IMR-90 (cell line): ENCODE results near the gene AUTS2. TPM values are rescaled to one million over a fixed set of nuclear protein-coding genes. Genes with fewer than 3 reads are reported as not detected.

ENCODE experiments used
- ATAC-seq: fragments of 200-7000 bp; cut with Tn5 transposase; 2 replicates; pipeline ENCODE4 v1.9.1; 2020; ENCODE audit warnings: low read depth, mild to moderate bottlenecking, moderate library complexity
- BruUV-seq: library from RNA; stranded (reverse); fragments of 400-500 nt; replicated peaks from 2 replicates; lab custom pipeline; 2021; lab: Mats Ljungman, UMichigan
- CTCF ChIA-PET: fragments of 300-600 bp; formaldehyde crosslinking; extraction: SDS; loops from one replicate; lab custom pipeline; 2021; ENCODE audit warnings: antibody characterized with exemption; lab: Yijun Ruan, JAX
- POLR2A ChIA-PET: fragments of 300-600 bp; sonication (Branson Sonifier 250); formaldehyde crosslinking; loops from one replicate; lab custom pipeline; 2022; ENCODE audit warnings: antibody characterized with exemption; ENCODE audit not compliant: unreplicated experiment; lab: Charles Lee
- DNase-seq: peaks from one replicate; pipeline ENCODE4 v3.0.0; 2013
- H2AFZ ChIP-seq: replicated peaks from 2 replicates; pipeline ENCODE3; 2013; ENCODE audit warnings: low read length, mild to moderate bottlenecking; ENCODE audit not compliant: poor library complexity
- H2AK5ac ChIP-seq: 2 replicates; pipeline ENCODE4 v1.6.1; 2013; ENCODE audit warnings: low read depth, low read length, inconsistent platforms
- H2AK9ac ChIP-seq: replicated peaks from 2 replicates; pipeline ENCODE3; 2013; ENCODE audit warnings: mild to moderate bottlenecking, low read depth, low read length, moderate library complexity; ENCODE audit not compliant: poor library complexity
- H2BK120ac ChIP-seq: 2 replicates; pipeline ENCODE4 v1.6.1; 2013; ENCODE audit warnings: low read depth, low read length, inconsistent platforms
- H2BK15ac ChIP-seq: 3 replicates; pipeline ENCODE4 v1.6.1; 2013; ENCODE audit warnings: low read depth, low read length, inconsistent platforms
- H2BK20ac ChIP-seq: 2 replicates; pipeline ENCODE4 v1.6.1; 2013; ENCODE audit warnings: low read depth, mild to moderate bottlenecking, inconsistent platforms, low read length, moderate library complexity
- H2BK5ac ChIP-seq: 2 replicates; pipeline ENCODE4 v1.6.1; 2013; ENCODE audit warnings: mild to moderate bottlenecking, low read depth, low read length, inconsistent platforms; ENCODE audit not compliant: poor library complexity, severe bottlenecking
- H3K14ac ChIP-seq: replicated peaks from 2 replicates; pipeline ENCODE4 v1.6.1; 2013; ENCODE audit warnings: low read depth, low read length, inconsistent platforms
- H3K18ac ChIP-seq: 2 replicates; pipeline ENCODE4 v1.6.1; 2013; ENCODE audit warnings: low read depth, low read length, control low read depth
- H3K23ac ChIP-seq: 2 replicates; pipeline ENCODE4 v1.6.1; 2013; ENCODE audit warnings: low read depth, low read length, inconsistent platforms
- H3K27ac ChIP-seq: 2 replicates; pipeline ENCODE4 v1.5.1; 2013; ENCODE audit warnings: mild to moderate bottlenecking, control low read depth, low read length; ENCODE audit not compliant: insufficient read depth
- H3K27me3 ChIP-seq: 2 replicates; pipeline ENCODE4 v1.6.1; 2013; ENCODE audit warnings: low read length; ENCODE audit not compliant: control insufficient read depth, insufficient read depth
- H3K36me3 ChIP-seq: 2 replicates; pipeline ENCODE4 v1.6.1; 2013; ENCODE audit warnings: low read length, mixed read lengths; ENCODE audit not compliant: control insufficient read depth, insufficient read depth
- H3K4ac ChIP-seq: 2 replicates; pipeline ENCODE4 v1.6.1; 2013; ENCODE audit warnings: low read depth, low read length, inconsistent platforms
- H3K4me1 ChIP-seq: 2 replicates; pipeline ENCODE4 v1.6.1; 2013; ENCODE audit warnings: low read length, mixed read lengths; ENCODE audit not compliant: control insufficient read depth, insufficient read depth
- H3K4me2 ChIP-seq: 2 replicates; pipeline ENCODE4 v1.6.1; 2013; ENCODE audit warnings: low read depth, mild to moderate bottlenecking, control low read depth, low read length, moderate library complexity
- H3K4me3 ChIP-seq: 2 replicates; pipeline ENCODE4 v1.5.1; 2013; ENCODE audit warnings: low read depth, mild to moderate bottlenecking, control low read depth, low read length, moderate library complexity; ENCODE audit not compliant: insufficient read depth
- H3K56ac ChIP-seq: 2 replicates; pipeline ENCODE4 v1.6.1; 2013; ENCODE audit warnings: low read length, inconsistent platforms; ENCODE audit not compliant: insufficient read depth; ENCODE audit errors: extremely low read depth
- H3K79me1 ChIP-seq, 2 experiments: 2 replicates each; pipeline ENCODE4 v1.6.1; 2013; ENCODE audit warnings: low read length in 2 of 2, inconsistent platforms in 1 of 2, low read depth in 1 of 2
- H3K9ac ChIP-seq: 2 replicates; pipeline ENCODE4 v1.6.1; 2013; ENCODE audit warnings: low read depth, low read length, control low read depth
- H3K9me1 ChIP-seq: 2 replicates; pipeline ENCODE4 v1.6.1; 2013; ENCODE audit warnings: low read length, inconsistent platforms; ENCODE audit not compliant: insufficient read depth
- H3K9me3 ChIP-seq: 2 replicates; pipeline ENCODE4 v1.6.1; 2013; ENCODE audit warnings: low read length; ENCODE audit not compliant: control insufficient read depth, insufficient read depth
- H4K20me1 ChIP-seq: 2 replicates; pipeline ENCODE4 v1.6.1; 2013; ENCODE audit warnings: low read length, inconsistent platforms; ENCODE audit not compliant: insufficient read depth
- H4K5ac ChIP-seq: 2 replicates; pipeline ENCODE4 v1.6.1; 2013; ENCODE audit warnings: mild to moderate bottlenecking, low read depth, low read length, control low read depth
- H4K8ac ChIP-seq, 2 experiments: 2 replicates each; pipeline ENCODE4 v1.6.1; 2013; ENCODE audit warnings: low read depth in 2 of 2, low read length in 2 of 2, control low read depth in 1 of 2, inconsistent platforms in 1 of 2
- H4K91ac ChIP-seq: 2 replicates; pipeline ENCODE4 v1.6.1; 2013; ENCODE audit warnings: low read depth, low read length, inconsistent platforms; ENCODE audit not compliant: insufficient read depth
- ELK1 ChIP-seq: fragments of 150-350 bp; IDR thresholded peaks from 2 replicates; pipeline ENCODE4 v1.6.1; 2016; ENCODE audit warnings: low read depth, mild to moderate bottlenecking, low read length, moderate library complexity, borderline replicate concordance
- RFX5 ChIP-seq: IDR thresholded peaks from 2 replicates; pipeline ENCODE4 v1.8.0; 2012; ENCODE audit warnings: low read depth, mild to moderate bottlenecking, low read length, moderate library complexity
- SMC3 ChIP-seq: fragments of 150-350 bp; IDR thresholded peaks from 2 replicates; pipeline ENCODE4 v1.6.1; 2016; ENCODE audit warnings: low read depth, mild to moderate bottlenecking, antibody characterized with exemption, low read length, moderate library complexity
- WGBS, 2 experiments: methylation state at CpG; one replicate each; pipeline versions ENCODE4 v1.1.5 to v1.1.7; 2013; ENCODE audit warnings: missing lambda C conversion rate in 2 of 2; ENCODE audit not compliant: insufficient read length in 1 of 2; ENCODE audit errors: extremely low coverage in 2 of 2; 5-methylcytosine and 5-hydroxymethylcytosine counted together
- dilution Hi-C: fragments of 300-500 bp; cut with HindIII; formaldehyde crosslinking; loops from one replicate; pipeline ENCODE4 v1.14.3; 2018; ENCODE audit warnings: low sequenced_read_pairs; ENCODE audit not compliant: unreplicated experiment
- in situ Hi-C: fragments of 300-500 bp; cut with MboI; formaldehyde crosslinking; loops from 3 replicates; pipeline ENCODE4 v1.14.3; 2019; ENCODE audit warnings: low sequenced_read_pairs, inconsistent platforms, mixed read lengths
- intact Hi-C: fragments of 100-400 bp; cut with micrococcal nuclease; formaldehyde crosslinking; loops from 2 replicates; pipeline ENCODE4 v1.10.0; 2022
- polyA plus RNA-seq, 3 experiments: library from polyadenylated mRNA; depleted of rRNA; stranded (reverse); fragments of >200 nt; gene quantifications; 2 replicates each; pipeline ENCODE4 v1.2.3, GENCODE V29; 2012; ENCODE audit warnings: low replicate concordance in 1 of 3
- total RNA-seq: library from RNA; depleted of rRNA; stranded (reverse); fragments of >200 nt; gene quantifications from 2 replicates; pipeline ENCODE4 v1.2.3, GENCODE V29; 2012

The AUTS2 gene
- total and polyA plus RNA-seq, 2 of the 4 experiments (the other 2 are of a cell fraction), result 0.90 to 3.0 TPM

GRCh38 chr7:69657985-69658384 is 59.7 kb downstream of the AUTS2 start:
- ATAC-seq, result no peak
- Histone ChIP-seq H2AK5ac (no peak overlapping the region), H4K91ac (no peak overlapping the region), H3K9me1 (no peaks in the 10 kb centered on the region), H2BK20ac (no peak overlapping the region), H3K27ac (no peak overlapping the region), H3K4me1 (no peaks in the 10 kb centered on the region), H3K4me2 (no peak overlapping the region), H3K27me3 (no peaks in the 10 kb centered on the region), H4K5ac (no peak overlapping the region), H3K9ac (no peak overlapping the region), H3K36me3 (no peaks in the 10 kb centered on the region), H2BK5ac (no peak overlapping the region), H3K4ac (no peak overlapping the region), H2BK120ac (no peak overlapping the region), H2AK9ac (no peak overlapping the region), H3K79me1 (no peaks in the 10 kb centered on the region), H4K8ac (no peak overlapping the region), H3K9me3 (no peaks in the 10 kb centered on the region), H3K14ac (no peak overlapping the region), H3K23ac (no peak overlapping the region), H2AFZ (no peak overlapping the region), H3K18ac (no peak overlapping the region), H3K56ac (no peak overlapping the region), H4K20me1 (no peaks in the 10 kb centered on the region), H3K4me3 (no peak overlapping the region), H2BK15ac (no peak overlapping the region)
- BruUV-seq, result no TSS peak
- POLR2A ChIA-PET, result no interaction called here
- dilution Hi-C loops (no loop called here), intact Hi-C loops (no loop called here), in situ Hi-C loops (no loop called here)
- no peak for TF ChIP-seq RFX5
- no peak for TF ChIP-seq SMC3
- no peak for TF ChIP-seq ELK1
- no peak for DNase-seq
- CTCF ChIA-PET, result no interaction called here
- WGBS, 2 experiments, result no CpG with 5 or more reads among the region's 3 CpGs
